HCT116 (cell line): ENCODE data around the gene RACK1. TPM values are rescaled to one million over a fixed set of nuclear protein-coding genes. Genes with fewer than 3 reads are reported as not detected.

ENCODE experiments used
- ATAC-seq: fragments of 200-7000 bp; cut with Tn5 transposase; 2 replicates; pipeline ENCODE4 v1.9.1; 2020; ENCODE audit warnings: mild to moderate bottlenecking, moderate library complexity
- BruUV-seq: library from RNA; stranded (reverse); fragments of 400-500 nt; replicated peaks from 2 replicates; lab custom pipeline; 2021; lab: Mats Ljungman, UMichigan
- CTCF ChIA-PET: fragments of 300-600 bp; sonication (Branson Sonifier 250); formaldehyde crosslinking; loops from one replicate; lab custom pipeline; 2021; ENCODE audit warnings: antibody characterized with exemption; lab: Charles Lee
- POLR2A ChIA-PET: fragments of 300-600, 350-600 bp; sonication (Branson Sonifier 250); formaldehyde crosslinking; loops from one replicate; lab custom pipeline; 2021; ENCODE audit warnings: antibody characterized with exemption; lab: Charles Lee
- RAD21 ChIA-PET, 2 experiments: fragments of 300-600 bp; sonication (Branson Sonifier 250); formaldehyde crosslinking; loops; one replicate each; lab custom pipeline; 2023; ENCODE audit warnings: low total read pairs in 2 of 2; ENCODE audit not compliant: uncharacterized antibody in 2 of 2, unreplicated experiment in 2 of 2, low non-redundant PET in 1 of 2; lab: Charles Lee
- DNase-seq: peaks from one replicate; pipeline ENCODE4 v3.0.0-alpha.2; 2010; ENCODE audit warnings: low read depth, low spot score
- H2AFZ ChIP-seq: fragments of 200-600 bp; shearing (Covaris generic), sonication (generic); 2 replicates; pipeline ENCODE4 v1.6.1; 2017; ENCODE audit warnings: low read depth, mixed run types, mixed read lengths, antibody characterized with exemption, low read length; ENCODE audit not compliant: poor library complexity, severe bottlenecking
- H3K27ac ChIP-seq: 2 replicates; pipeline ENCODE4 v1.5.1; 2012; ENCODE audit warnings: low read depth, low read length
- H3K27me3 ChIP-seq: fragments of 200-600 bp; sonication (generic); 2 replicates; pipeline ENCODE4 v1.6.1; 2016; ENCODE audit warnings: mixed run types, low read length, mixed read lengths; ENCODE audit not compliant: insufficient read depth
- H3K36me3 ChIP-seq, 2 experiments: fragments of 200-500 bp in 1 of 2; fragments of 200-600 bp in 1 of 2; sonication (Bioruptor generic) in 1 of 2; sonication (generic) in 1 of 2; 2 replicates each; pipeline versions ENCODE4 v1.5.1 to v1.6.1; 2014 to 2016; ENCODE audit warnings: low read length in 2 of 2, inconsistent platforms in 1 of 2, mixed read lengths in 1 of 2, mixed run types in 1 of 2; ENCODE audit not compliant: insufficient read depth in 2 of 2, control insufficient read depth in 1 of 2
- H3K4me1 ChIP-seq, 2 experiments: fragments of 200-600 bp in 1 of 2; sonication (generic) in 1 of 2; 2 replicates each; pipeline versions ENCODE4 v1.5.1 to v1.6.1; 2012 to 2017; ENCODE audit warnings: low read length in 2 of 2, inconsistent platforms in 1 of 2, mild to moderate bottlenecking in 1 of 2, mixed read lengths in 1 of 2, mixed run types in 1 of 2, moderate library complexity in 1 of 2; ENCODE audit not compliant: insufficient read depth in 2 of 2, control insufficient read depth in 1 of 2
- H3K4me2 ChIP-seq: fragments of 200-600 bp; sonication (generic); 2 replicates; pipeline ENCODE4 v1.6.1; 2017; ENCODE audit warnings: mixed run types, low read length, mixed read lengths
- H3K4me3 ChIP-seq, 2 experiments: fragments of 200-600 bp in 1 of 2; sonication (generic) in 1 of 2; replicated peaks in 1 of 2; 2 replicates each; pipeline ENCODE4 v1.5.1; 2011 to 2016; ENCODE audit warnings: low read length in 2 of 2, control low read depth in 1 of 2, low read depth in 1 of 2, mild to moderate bottlenecking in 1 of 2, mixed read lengths in 1 of 2, mixed run types in 1 of 2
- H3K79me2 ChIP-seq: fragments of 200-600 bp; sonication (generic); 2 replicates; pipeline ENCODE4 v1.6.1; 2017; ENCODE audit warnings: mild to moderate bottlenecking, mixed run types, low read length, moderate library complexity, mixed read lengths; ENCODE audit not compliant: insufficient read depth
- H3K9ac ChIP-seq: fragments of 200-600 bp; sonication (generic); 2 replicates; pipeline ENCODE4 v1.6.1; 2016; ENCODE audit warnings: low read length, mixed read lengths
- H3K9me2 ChIP-seq: fragments of 200-600 bp; sonication (generic), shearing (Covaris generic); 2 replicates; pipeline ENCODE4 v1.6.1; 2017; ENCODE audit warnings: mixed run types, mild to moderate bottlenecking, moderate library complexity; ENCODE audit not compliant: insufficient read depth
- H3K9me3 ChIP-seq, 2 experiments: fragments of 200-500 bp in 1 of 2; fragments of 200-600 bp in 1 of 2; sonication (Bioruptor generic) in 1 of 2; sonication (generic) in 1 of 2; 2 replicates each; pipeline ENCODE4 v1.6.1; 2014 to 2017; ENCODE audit warnings: low read length in 2 of 2, mixed read lengths in 2 of 2, inconsistent platforms in 1 of 2, low read depth in 1 of 2, mild to moderate bottlenecking in 1 of 2, mixed run types in 1 of 2, moderate library complexity in 1 of 2; ENCODE audit not compliant: control insufficient read depth in 1 of 2, insufficient read depth in 1 of 2
- H4K20me1 ChIP-seq: fragments of 200-600 bp; sonication (generic), shearing (Covaris generic); 2 replicates; pipeline ENCODE4 v1.6.1; 2017; ENCODE audit warnings: mixed run types, mild to moderate bottlenecking, moderate library complexity; ENCODE audit not compliant: insufficient read depth
- MAX ChIP-seq: IDR thresholded peaks from 2 replicates; pipeline ENCODE4 v1.6.1; 2012
- POLR2A ChIP-seq: IDR thresholded peaks from 2 replicates; pipeline ENCODE4 v1.7.0; 2011; ENCODE audit warnings: borderline replicate concordance; ENCODE audit not compliant: insufficient read depth, insufficient read length; ENCODE audit errors: extremely low read depth
- SIN3A ChIP-seq: IDR thresholded peaks from 2 replicates; pipeline ENCODE4 v1.6.1; 2012; ENCODE audit warnings: low read depth
- intact Hi-C: fragments of 100-400 bp; cut with micrococcal nuclease; formaldehyde crosslinking; loops from 2 replicates; pipeline ENCODE4 v1.10.0; 2022
- total RNA-seq: library from RNA; stranded (reverse); gene quantifications from one replicate; pipeline ENCODE4 v1.2.1, GENCODE V29; 2021; ENCODE audit not compliant: unreplicated experiment

The RACK1 gene
- total RNA-seq, 1 experiment from 2014 or later: 2,432 TPM

- intact Hi-C loops: no loop called here
- peak; percentile 19 for TF ChIP-seq POLR2A
- no peak for TF ChIP-seq SIN3A
- Histone ChIP-seq H3K27ac (peak overlapping the region; percentile 93), H3K9me3 (no peaks in the 10 kb centered on the region), H3K4me1 (peaks cover 12 to 40% of the 10 kb centered on the region in 2 experiments), H3K9me2 (no peaks in the 10 kb centered on the region), H3K27me3 (no peaks in the 10 kb centered on the region), H3K79me2 (no peaks in the 10 kb centered on the region; the same call in 1 of the 2 replicates), H3K36me3 (no peaks in the 10 kb centered on the region), H3K4me2 (peak overlapping the region; percentile 94), H3K9ac (peak overlapping the region; percentile 78), H4K20me1 (no peaks in the 10 kb centered on the region), H3K4me3 (peak overlapping the region; percentile 70 to 73), H2AFZ (no peak overlapping the region)
- ChIA-PET RAD21 (interaction anchor here in 1 of 2 experiments (1.2 kb wide), 1 partner anchor 8 kb away, joined by 6 read pairs; no protein-coding TSS in a partner anchor), POLR2A (interaction anchor here (0.8 to 4.3 kb wide), 6 partner anchors 12 to 34 kb away, joined by 3 to 41 read pairs (median 8); partner anchors contain the start of gene TRIM41), CTCF (interaction anchor here (1.4 kb wide), 1 partner anchor 13 kb away, joined by 4 read pairs; no protein-coding TSS in a partner anchor)
- ATAC-seq (peak; percentile 26), DNase-seq (no peak)
- no TSS peak for BruUV-seq
These were observed 39.4 kb downstream of the RACK1 start for GRCh38 chr5:181204113-181204825.

- BruUV-seq: no TSS peak
- no peak overlapping the region for H2AFZ ChIP-seq
These were observed 40.0 kb downstream of the RACK1 start for GRCh38 chr5:181203777-181204112.

More at GRCh38 chr5:181203777-181204112, 40.0 kb downstream of the RACK1 start:
- Histone ChIP-seq H3K4me2 (peak overlapping the region; percentile 94), H3K4me3 (peak overlapping the region; percentile 70 to 73), H4K20me1 (no peaks in the 10 kb centered on the region), H3K36me3 (no peaks in the 10 kb centered on the region), H3K27me3 (no peaks in the 10 kb centered on the region), H3K4me1 (peaks cover 12 to 40% of the 10 kb centered on the region in 2 experiments), H3K9me3 (no peaks in the 10 kb centered on the region), H3K9me2 (no peaks in the 10 kb centered on the region), H3K79me2 (no peaks in the 10 kb centered on the region; the same call in 1 of the 2 replicates), H3K9ac (peak overlapping the region; percentile 78), H3K27ac (peak overlapping the region; percentile 93)
- no peak for DNase-seq
- ChIA-PET POLR2A (interaction anchor here (0.8 to 2.7 kb wide), 3 partner anchors 12 to 33 kb away, joined by 3 to 11 read pairs (median 10); no protein-coding TSS in a partner anchor), RAD21 (no interaction called here), CTCF (interaction anchor here (1.4 kb wide), 1 partner anchor 12 kb away, joined by 4 read pairs; no protein-coding TSS in a partner anchor)
- ATAC-seq: peak; percentile 28
- intact Hi-C loops: no loop called here
- TF ChIP-seq MAX: no peak
